ENCODE data around the gene MOB3B. TPM values are rescaled to one million over a fixed set of nuclear protein-coding genes. Genes with fewer than 3 reads are reported as not detected.

MOB3B gene
- total and polyA plus RNA-seq, 10 of the 15 experiments (the other 5 are each of a cell fraction or from before 2014, with no cell fraction given): 0.44 to 2.7 (median 0.91) TPM

- no peak for TF ChIP-seq ELK1 (IDR thresholded peaks at IDR 0.05; ENCODE audit: low read depth, low read length)
Observed at GRCh38 chr9:27282269-27282668, 247.3 kb downstream of the MOB3B start (continued).

- ATAC-seq (peak; percentile 31), DNase-seq (ENCODE audit: low read depth, low spot score) (no peak), FAIRE-seq (no peak)
- Histone ChIP-seq H3K9me3 (replicated peaks; ENCODE audit: control insufficient read depth, insufficient read depth, low read length) (no peaks in the 10 kb centered on the region), H2AFZ (ENCODE audit: control insufficient read depth, low read depth, low read length) (no peak overlapping the region), H3K27me3 (replicated peaks in 1 of 2; ENCODE audit: control insufficient read depth in 2 of 2, insufficient read depth in 2 of 2, low read length in 1 of 2) (no peaks in the 10 kb centered on the region; a peak in 1 of 4 replicates), H4K20me1 (ENCODE audit: control insufficient read depth, insufficient read depth) (no peaks in the 10 kb centered on the region), H3K4me1 (ENCODE audit: control insufficient read depth, insufficient read depth, low read length) (no peaks in the 10 kb centered on the region), H3K36me3 (ENCODE audit: control insufficient read depth in 2 of 2, insufficient read depth in 2 of 2, low read length in 1 of 2) (no peaks in the 10 kb centered on the region), H3K4me3 (no peak overlapping the region), H3K79me2 (ENCODE audit: control insufficient read depth, insufficient read depth, low read length) (no peaks in the 10 kb centered on the region), H3K4me2 (ENCODE audit: control insufficient read depth, insufficient read depth) (0 out of 2 replicates have a peak overlapping the region, but pooled peaks have one; percentile 13), H3K9ac (ENCODE audit: control insufficient read depth, insufficient read depth, low read length) (no peak overlapping the region), H3K27ac (ENCODE audit: control insufficient read depth, insufficient read depth) (no peak overlapping the region)
- WGBS (ENCODE audit: insufficient coverage, insufficient replicate concordance, low lambda C conversion rate, missing lambda C conversion rate): 0% methylated on average over 5 of the region's 5 CpGs
- intact Hi-C loops (cut with micrococcal nuclease; ENCODE audit: unreplicated experiment): no loop called here
- no TSS peak for BruUV-seq (replicated peaks)
- RAD21 ChIA-PET (ENCODE audit: unreplicated experiment): no interaction called here
- in situ Hi-C loops (cut with MboI): no loop called here
- SMC1A ChIA-PET (ENCODE audit: uncharacterized antibody, unreplicated experiment): no interaction called here
- POLR2A ChIA-PET: no interaction called here
- CTCF ChIA-PET: no interaction called here
- no peak for TF ChIP-seq FOXM1 (IDR thresholded peaks at IDR 0.05; ENCODE audit: low read depth, low read length)
- no peak for TF ChIP-seq ASH2L (IDR thresholded peaks at IDR 0.05; ENCODE audit: borderline replicate concordance, low read depth)
- TF ChIP-seq ATF7 (IDR thresholded peaks at IDR 0.05; ENCODE audit: low read depth): no peak
- no peak for TF ChIP-seq E2F8 (IDR thresholded peaks at IDR 0.05; ENCODE audit: low read depth, partially characterized antibody)
- no peak for TF ChIP-seq CEBPB (IDR thresholded peaks at IDR 0.05; ENCODE audit: borderline replicate concordance in 1 of 2, low read depth in 2 of 2, low read length in 2 of 2)
- no peak for TF ChIP-seq IKZF2 (IDR thresholded peaks at IDR 0.05)
- TF ChIP-seq BRCA1 (IDR thresholded peaks at IDR 0.05; ENCODE audit: low read depth, low read length): no peak
- TF ChIP-seq CHD4 (IDR thresholded peaks at IDR 0.05): no peak
- TF ChIP-seq TARDBP (IDR thresholded peaks at IDR 0.05; ENCODE audit: borderline replicate concordance): no peak
- no peak for TF ChIP-seq FOS (IDR thresholded peaks at IDR 0.05; ENCODE audit: borderline replicate concordance, extremely low read depth, insufficient read length)
- no peak for TF ChIP-seq MTA3 (IDR thresholded peaks at IDR 0.05; ENCODE audit: borderline replicate concordance, low read length)
- TF ChIP-seq STAT1 (conservative IDR thresholded peaks at IDR 0.05): no peak
- no peak for TF ChIP-seq BCL11A (IDR thresholded peaks at IDR 0.05; ENCODE audit: low read depth, low read length)
- TF ChIP-seq BACH1 (IDR thresholded peaks at IDR 0.05; ENCODE audit: borderline replicate concordance): no peak
- TF ChIP-seq ELK1 (IDR thresholded peaks at IDR 0.05; ENCODE audit: low read depth, low read length): no peak
- no peak for TF ChIP-seq PAX5 (IDR thresholded peaks at IDR 0.05; ENCODE audit: borderline replicate concordance, low read depth, low read length)
- no peak for TF ChIP-seq SKIL (IDR thresholded peaks at IDR 0.05; ENCODE audit: low read depth, poor library complexity, severe bottlenecking)
Observed at GRCh38 chr9:27280860-27281259, 248.8 kb downstream of the MOB3B start.

Measured in GM12878 (cell line).